ENCODE measurements around the gene SESN1.

DNA sequence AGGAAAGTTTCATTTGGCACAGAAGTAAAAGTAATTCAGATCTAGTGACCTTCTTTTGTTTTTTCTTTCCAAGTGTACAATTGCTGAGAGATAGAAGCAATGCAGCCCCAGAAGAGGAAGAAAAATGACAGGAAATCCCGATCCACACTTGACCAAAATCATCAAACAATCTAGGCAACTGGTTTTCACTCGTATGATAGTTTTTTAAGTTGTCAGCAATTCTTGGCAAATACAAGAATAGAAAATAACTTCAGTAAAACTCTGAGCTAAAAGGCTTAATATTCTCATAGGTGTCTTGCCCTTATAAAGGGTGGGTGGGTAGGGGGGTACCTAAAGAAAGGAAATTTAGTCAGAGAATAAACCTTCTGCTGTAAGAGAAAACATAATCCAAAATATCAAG lies 36.0 kb downstream of the SESN1 start:
- TF ChIP-seq ZNF274 (IDR thresholded peaks at IDR 0.05; ENCODE audit: low read depth, low read length) (no peak), YY1 (IDR thresholded peaks at IDR 0.05; ENCODE audit: insufficient read depth, insufficient read length) (no peak)
